ENCODE results near the gene LAMA5.

The LAMA5 gene

GRCh38 chr20:62357681-62358080 is 9.4 kb downstream of the LAMA5 start:
- no peak overlapping the region for H3K27ac ChIP-seq (ENCODE audit: low read depth, low read length)
- no peaks in the 10 kb centered on the region for H3K79me2 ChIP-seq (ENCODE audit: insufficient read depth, low read length)
- no peaks in the 10 kb centered on the region for H3F3A ChIP-seq (ENCODE audit: insufficient read depth)
- no peak overlapping the region for H3K4me3 ChIP-seq (ENCODE audit: insufficient read depth, low read length, poor library complexity, severe bottlenecking)
- no peaks in the 10 kb centered on the region for H3K9me3 ChIP-seq (ENCODE audit: insufficient read depth, low read length)
- no peaks in the 10 kb centered on the region for H3K36me3 ChIP-seq (ENCODE audit: low read length)
- no peaks in the 10 kb centered on the region for H3K9me2 ChIP-seq (replicated peaks; ENCODE audit: insufficient read depth, low read length)
- TF ChIP-seq EZH2phosphoT487 (conservative IDR thresholded peaks at IDR 0.05; ENCODE audit: low read length) = no peak
- no peaks in the 10 kb centered on the region for H3K27me3 ChIP-seq (ENCODE audit: low read length)
- no peak overlapping the region for H3K9ac ChIP-seq (ENCODE audit: low read length)
- no peaks in the 10 kb centered on the region for H4K20me1 ChIP-seq (ENCODE audit: low read depth, low read length)
- no peak overlapping the region for H2AFZ ChIP-seq (ENCODE audit: low read depth, low read length, severe bottlenecking)
- H3K4me2 ChIP-seq (ENCODE audit: low read depth, low read length, poor library complexity, severe bottlenecking) = no peak overlapping the region

GRCh38 chr20:62357187-62357667 is 9.9 kb downstream of the LAMA5 start:
- Histone ChIP-seq H3K4me3 (ENCODE audit: insufficient read depth, low read length, poor library complexity, severe bottlenecking) (no peak overlapping the region), H2AFZ (ENCODE audit: low read depth, low read length, severe bottlenecking) (no peak overlapping the region), H3K9me2 (replicated peaks; ENCODE audit: insufficient read depth, low read length) (no peaks in the 10 kb centered on the region), H3F3A (ENCODE audit: insufficient read depth) (no peaks in the 10 kb centered on the region), H4K20me1 (ENCODE audit: low read depth, low read length) (no peaks in the 10 kb centered on the region), H3K27ac (ENCODE audit: low read depth, low read length) (no peak overlapping the region), H3K27me3 (ENCODE audit: low read length) (no peaks in the 10 kb centered on the region), H3K4me2 (ENCODE audit: low read depth, low read length, poor library complexity, severe bottlenecking) (no peak overlapping the region), H3K36me3 (ENCODE audit: low read length) (no peaks in the 10 kb centered on the region), H3K9ac (ENCODE audit: low read length) (no peak overlapping the region), H3K9me3 (ENCODE audit: insufficient read depth, low read length) (no peaks in the 10 kb centered on the region), H3K79me2 (ENCODE audit: insufficient read depth, low read length) (no peaks in the 10 kb centered on the region)
- TF ChIP-seq EZH2phosphoT487 (conservative IDR thresholded peaks at IDR 0.05; ENCODE audit: low read length) = no peak
- no peak for TF ChIP-seq CTCF (IDR thresholded peaks at IDR 0.05; ENCODE audit: insufficient read depth, low read length, poor library complexity, severe bottlenecking)

- Histone ChIP-seq H2AFZ (ENCODE audit: low read depth, low read length, severe bottlenecking) (no peak overlapping the region), H3K4me2 (ENCODE audit: low read depth, low read length, poor library complexity, severe bottlenecking) (no peak overlapping the region), H4K20me1 (ENCODE audit: low read depth, low read length) (no peaks in the 10 kb centered on the region), H3F3A (ENCODE audit: insufficient read depth) (no peaks in the 10 kb centered on the region), H3K4me3 (ENCODE audit: insufficient read depth, low read length, poor library complexity, severe bottlenecking) (no peak overlapping the region), H3K9me3 (ENCODE audit: insufficient read depth, low read length) (no peaks in the 10 kb centered on the region), H3K27me3 (ENCODE audit: low read length) (no peaks in the 10 kb centered on the region), H3K9ac (ENCODE audit: low read length) (no peak overlapping the region), H3K36me3 (ENCODE audit: low read length) (no peaks in the 10 kb centered on the region), H3K27ac (ENCODE audit: low read depth, low read length) (no peak overlapping the region), H3K79me2 (ENCODE audit: insufficient read depth, low read length) (no peaks in the 10 kb centered on the region), H3K9me2 (replicated peaks; ENCODE audit: insufficient read depth, low read length) (no peaks in the 10 kb centered on the region)
- no peak for TF ChIP-seq CTCF (IDR thresholded peaks at IDR 0.05; ENCODE audit: insufficient read depth, low read length, poor library complexity, severe bottlenecking)
- no peak for TF ChIP-seq EZH2phosphoT487 (conservative IDR thresholded peaks at IDR 0.05; ENCODE audit: low read length)
Observed at GRCh38 chr20:62356589-62357186, 10.4 kb downstream of the LAMA5 start.

- H3K36me3 ChIP-seq (ENCODE audit: low read length) = no peaks in the 10 kb centered on the region
- no peaks in the 10 kb centered on the region for H3K9me3 ChIP-seq (ENCODE audit: insufficient read depth, low read length)
- no peaks in the 10 kb centered on the region for H4K20me1 ChIP-seq (ENCODE audit: low read depth, low read length)
- H2AFZ ChIP-seq (ENCODE audit: low read depth, low read length, severe bottlenecking) = no peak overlapping the region
- H3K4me3 ChIP-seq (ENCODE audit: insufficient read depth, low read length, poor library complexity, severe bottlenecking) = no peak overlapping the region
- H3K9me2 ChIP-seq (replicated peaks; ENCODE audit: insufficient read depth, low read length) = no peaks in the 10 kb centered on the region
- H3K9ac ChIP-seq (ENCODE audit: low read length) = no peak overlapping the region
- H3K27me3 ChIP-seq (ENCODE audit: low read length) = no peaks in the 10 kb centered on the region
- TF ChIP-seq EZH2phosphoT487 (conservative IDR thresholded peaks at IDR 0.05; ENCODE audit: low read length) (no peak), CTCF (IDR thresholded peaks at IDR 0.05; ENCODE audit: insufficient read depth, low read length, poor library complexity, severe bottlenecking) (no peak)
- H3K27ac ChIP-seq (ENCODE audit: low read depth, low read length) = no peak overlapping the region
- no peaks in the 10 kb centered on the region for H3K79me2 ChIP-seq (ENCODE audit: insufficient read depth, low read length)
- H3F3A ChIP-seq (ENCODE audit: insufficient read depth) = no peaks in the 10 kb centered on the region
- no peak overlapping the region for H3K4me2 ChIP-seq (ENCODE audit: low read depth, low read length, poor library complexity, severe bottlenecking)
Observed at GRCh38 chr20:62355878-62356588, 11.1 kb downstream of the LAMA5 start.

Measured in SU-DHL-6 (cell line).